ENCODE results near the gene CCDC57. TPM values are rescaled to one million over a fixed set of nuclear protein-coding genes. Genes with fewer than 3 reads are reported as not detected.

The CCDC57 gene
- total RNA-seq, 1 donor from 2014 or later: 15.0 TPM

GRCh38 chr17:82238472-82239201 is 26.0 kb upstream of the CCDC57 start:
- Histone ChIP-seq H2AFZ (replicated peaks) (no peak overlapping the region), H3K79me2 (ENCODE audit: low read depth) (peaks cover 13% of the 10 kb centered on the region), H3K27ac (no peak overlapping the region)

GRCh38 chr17:82237746-82238471 is 25.3 kb upstream of the CCDC57 start:
- TF ChIP-seq CTCF (IDR thresholded peaks at IDR 0.05) (no peak), EZH2 (IDR thresholded peaks at IDR 0.05) (no peak), EZH2phosphoT487 (IDR thresholded peaks at IDR 0.05) (no peak)
- Histone ChIP-seq H3K27me3 (no peaks in the 10 kb centered on the region), H3K36me3 (no peaks in the 10 kb centered on the region), H3K79me2 (ENCODE audit: low read depth) (peaks cover 7% of the 10 kb centered on the region), H3K4me1 (peaks cover 16% of the 10 kb centered on the region), H3K9me3 (ENCODE audit: low read depth) (no peaks in the 10 kb centered on the region), H4K20me1 (ENCODE audit: low read depth) (peaks cover 94% of the 10 kb centered on the region), H3K4me3 (no peak overlapping the region), H3K27ac (no peak overlapping the region), H3K9ac (no peak overlapping the region), H2AFZ (replicated peaks) (no peak overlapping the region), H3F3A (ENCODE audit: low read depth) (peaks cover 15% of the 10 kb centered on the region), H3K4me2 (no peak overlapping the region)
- Mint-ChIP-seq H3K27ac (no peak overlapping the region), H3K27me3 (ENCODE audit: insufficient read depth, low read depth) (peaks cover 9% of the 10 kb centered on the region), H3K4me1 (peaks cover 9% of the 10 kb centered on the region), H3K9me3 (no peaks in the 10 kb centered on the region), H3K4me3 (no peak overlapping the region), H3K36me3 (peaks cover 5% of the 10 kb centered on the region)
- no peak for DNase-seq (ENCODE audit: low spot score)

More at GRCh38 chr17:82238472-82239201, 26.0 kb upstream of the CCDC57 start:
- Mint-ChIP-seq H3K4me1 (peaks cover 9% of the 10 kb centered on the region), H3K9me3 (no peaks in the 10 kb centered on the region), H3K27ac (no peak overlapping the region), H3K27me3 (ENCODE audit: insufficient read depth, low read depth) (peaks cover 6% of the 10 kb centered on the region), H3K4me3 (no peak overlapping the region), H3K36me3 (peaks cover 5% of the 10 kb centered on the region)
- Histone ChIP-seq H3F3A (ENCODE audit: low read depth) (peaks cover 15% of the 10 kb centered on the region), H3K36me3 (no peaks in the 10 kb centered on the region), H3K27me3 (no peaks in the 10 kb centered on the region), H4K20me1 (ENCODE audit: low read depth) (peaks cover 94% of the 10 kb centered on the region), H3K9ac (no peak overlapping the region), H3K4me1 (peaks cover 16% of the 10 kb centered on the region), H3K4me3 (no peak overlapping the region), H3K4me2 (no peak overlapping the region), H3K9me3 (ENCODE audit: low read depth) (no peaks in the 10 kb centered on the region)
- TF ChIP-seq EZH2 (IDR thresholded peaks at IDR 0.05) (no peak), CTCF (IDR thresholded peaks at IDR 0.05) (no peak), EZH2phosphoT487 (IDR thresholded peaks at IDR 0.05) (no peak)
- no peak for DNase-seq (ENCODE audit: low spot score)

GRCh38 chr17:82237083-82237745 is 24.6 kb upstream of the CCDC57 start:
- H3K27ac Mint-ChIP-seq: no peak overlapping the region
- H3K4me2 ChIP-seq: no peak overlapping the region
- no peaks in the 10 kb centered on the region for H3K79me2 ChIP-seq (ENCODE audit: low read depth)
- peaks cover 6% of the 10 kb centered on the region for H3K27me3 ChIP-seq
- peaks cover 5% of the 10 kb centered on the region for H3K4me1 Mint-ChIP-seq
- H3K9me3 ChIP-seq (ENCODE audit: low read depth): no peaks in the 10 kb centered on the region
- TF ChIP-seq EZH2phosphoT487 (IDR thresholded peaks at IDR 0.05) (no peak), EZH2 (IDR thresholded peaks at IDR 0.05) (no peak), CTCF (IDR thresholded peaks at IDR 0.05) (no peak)
- H4K20me1 ChIP-seq (ENCODE audit: low read depth): peaks cover 94% of the 10 kb centered on the region
- H3F3A ChIP-seq (ENCODE audit: low read depth): peaks cover 18% of the 10 kb centered on the region
- no peak overlapping the region for H3K4me3 Mint-ChIP-seq
- H3K27me3 Mint-ChIP-seq (ENCODE audit: insufficient read depth, low read depth): peaks cover 6% of the 10 kb centered on the region
- H3K9me3 Mint-ChIP-seq: no peaks in the 10 kb centered on the region
- H3K27ac ChIP-seq: no peak overlapping the region
- no peak overlapping the region for H3K9ac ChIP-seq
- no peaks in the 10 kb centered on the region for H3K36me3 ChIP-seq
- H3K4me1 ChIP-seq: peaks cover 20% of the 10 kb centered on the region
- no peak overlapping the region for H2AFZ ChIP-seq (replicated peaks)
- peaks cover 1% of the 10 kb centered on the region for H3K36me3 Mint-ChIP-seq
- no peak for DNase-seq (ENCODE audit: low spot score)
- H3K4me3 ChIP-seq: no peak overlapping the region
